Measurements from ENCODE around the gene PDZD7. TPM values are rescaled to one million over a fixed set of nuclear protein-coding genes. Genes with fewer than 3 reads are reported as not detected.

The PDZD7 gene
- polyA plus RNA-seq, 1 donor from 2014 or later, result not detected

- H3K9me3 Mint-ChIP-seq, result peaks cover 0 to 2% (median 0%) of the 10 kb centered on the region in 3 donors
- H3K27ac Mint-ChIP-seq, result no peak overlapping the region
- H3K4me1 Mint-ChIP-seq, result peaks cover 0 to 2% (median 0%) of the 10 kb centered on the region in 3 donors
- H3K4me3 Mint-ChIP-seq, result no peak overlapping the region
- peaks cover 12% of the 10 kb centered on the region for H3K36me3 Mint-ChIP-seq
- no peaks in the 10 kb centered on the region for H3K27me3 Mint-ChIP-seq
Observed at GRCh38 chr10:100960251-100960650, 70.7 kb downstream of the PDZD7 start.

Other genes starting within 250 kb of the PDZD7 start
- 12.7 TPM for gene SLF2, start 118.2 kb downstream of the PDZD7 start, polyA plus RNA-seq
- gene SEMA4G, start 61.6 kb downstream of the PDZD7 start, polyA plus RNA-seq, result not detected
- 120 TPM for gene MRPL43, start 43.6 kb downstream of the PDZD7 start, polyA plus RNA-seq
- 13.6 TPM for gene TWNK, start 43.6 kb downstream of the PDZD7 start, polyA plus RNA-seq
- gene LZTS2, start 31.3 kb downstream of the PDZD7 start, polyA plus RNA-seq, result 17.5 TPM
- 7.4 TPM for gene SFXN3, start 105 bp upstream of the PDZD7 start, polyA plus RNA-seq
- not detected for gene KAZALD1, start 30.9 kb upstream of the PDZD7 start, polyA plus RNA-seq
- gene TLX1, start 100.2 kb upstream of the PDZD7 start, polyA plus RNA-seq, result not detected
- not detected for gene LBX1, start 198.3 kb upstream of the PDZD7 start, polyA plus RNA-seq

Data from IgD-negative memory B cell (primary cell).